Activated CD4-positive, alpha-beta memory T cell treated with anti-CD3 and anti-CD28 coated beads for 36 hours (primary cell): ENCODE measurements around the gene SMARCD3. TPM values are rescaled to one million over a fixed set of nuclear protein-coding genes. Genes with fewer than 3 reads are reported as not detected.

Source experiments
- CTCF ChIA-PET: fragments of 350-600 bp; sonication (Branson Sonifier 250); formaldehyde crosslinking; loops from one replicate; lab custom pipeline; 2021; ENCODE audit warnings: antibody characterized with exemption, inconsistent platforms; lab: Charles Lee
- POLR2A ChIA-PET: fragments of 350-600 bp; sonication (Branson Sonifier 250); formaldehyde crosslinking; loops from one replicate; lab custom pipeline; 2021; ENCODE audit warnings: antibody characterized with exemption; lab: Charles Lee
- DNase-seq: peaks from one replicate; pipeline ENCODE4 v3.0.0-alpha.2; 2020
- H3K27ac Mint-ChIP-seq: one replicate; pipeline ENCODE4 v1.8.0; 2021; ENCODE audit warnings: mixed read lengths
- H3K27me3 Mint-ChIP-seq: one replicate; pipeline ENCODE4 v1.8.0; 2021; ENCODE audit warnings: mixed read lengths
- H3K36me3 Mint-ChIP-seq: one replicate; pipeline ENCODE4 v1.8.0; 2021; ENCODE audit warnings: mixed read lengths
- H3K4me1 Mint-ChIP-seq: one replicate; pipeline ENCODE4 v1.8.0; 2021; ENCODE audit warnings: low read depth, mixed read lengths
- H3K4me3 Mint-ChIP-seq: one replicate; pipeline ENCODE4 v1.8.0; 2021; ENCODE audit warnings: mild to moderate bottlenecking, mixed read lengths
- H3K9me3 Mint-ChIP-seq: one replicate; pipeline ENCODE4 v1.8.0; 2021; ENCODE audit warnings: mixed read lengths
- intact Hi-C: fragments of 100-400 bp; cut with micrococcal nuclease; formaldehyde crosslinking; loops from one replicate; pipeline ENCODE4 v1.15.1; 2023
- total RNA-seq, 2 experiments: library from RNA; stranded (reverse); gene quantifications; one replicate each; pipeline ENCODE4 v1.2.3, GENCODE V29; 2021

Gene SMARCD3
- total RNA-seq, 2 experiments from 2014 or later, result 4.4 to 5.5 TPM

- Mint-ChIP-seq H3K4me3 (no peak overlapping the region), H3K27me3 (no peaks in the 10 kb centered on the region), H3K36me3 (peaks cover 32% of the 10 kb centered on the region), H3K9me3 (no peaks in the 10 kb centered on the region), H3K4me1 (peaks cover 8% of the 10 kb centered on the region), H3K27ac (no peak overlapping the region)
- no peak for DNase-seq
- ChIA-PET POLR2A (no interaction called here), CTCF (interaction anchor here (2.2 kb wide), 1 partner anchor 32 kb away, joined by 8 read pairs; no protein-coding TSS in a partner anchor)
- intact Hi-C loops, result no loop called here
Observed at GRCh38 chr7:151212626-151213025, 35.9 kb downstream of the SMARCD3 start.

GRCh38 chr7:151211155-151211772 lies 37.2 kb downstream of the SMARCD3 start:
- peaks cover 20% of the 10 kb centered on the region for H3K4me1 Mint-ChIP-seq
- intact Hi-C loops, result no loop called here
- H3K36me3 Mint-ChIP-seq, result peaks cover 29% of the 10 kb centered on the region
- no peaks in the 10 kb centered on the region for H3K27me3 Mint-ChIP-seq
- ChIA-PET POLR2A (interaction anchor here (0.6 to 0.9 kb wide), 2 partner anchors 30 to 66 kb away, joined by 3 read pairs; no protein-coding TSS in a partner anchor), CTCF (interaction anchor here (0.7 kb wide), 1 partner anchor 33 kb away, joined by 3 read pairs; no protein-coding TSS in a partner anchor)
- no peak for DNase-seq
- no peak overlapping the region for H3K4me3 Mint-ChIP-seq
- H3K27ac Mint-ChIP-seq, result no peak overlapping the region
- no peaks in the 10 kb centered on the region for H3K9me3 Mint-ChIP-seq

GRCh38 chr7:151210087-151210854 lies 38.2 kb downstream of the SMARCD3 start, which contains the start of gene H2BK1:
H2BK1 (minus strand) TSS chr7:151210488; CDS start chr7:151210318, 170 bp downstream.
- intact Hi-C loops, result no loop called here
- DNase-seq, result no peak
- Mint-ChIP-seq H3K4me1 (peaks cover 26% of the 10 kb centered on the region), H3K36me3 (peaks cover 21% of the 10 kb centered on the region), H3K27ac (no peak within 1 kb of the TSS), H3K27me3 (no peaks in the 10 kb centered on the region), H3K4me3 (no peak within 1 kb of the TSS), H3K9me3 (no peaks in the 10 kb centered on the region)
- CTCF ChIA-PET, result no interaction called here
- POLR2A ChIA-PET, result no interaction called here

- Mint-ChIP-seq H3K27ac (no peak overlapping the region), H3K36me3 (peaks cover 14% of the 10 kb centered on the region), H3K9me3 (no peaks in the 10 kb centered on the region), H3K27me3 (no peaks in the 10 kb centered on the region), H3K4me1 (peaks cover 26% of the 10 kb centered on the region), H3K4me3 (no peak overlapping the region)
- intact Hi-C loops, result no loop called here
- ChIA-PET CTCF (no interaction called here), POLR2A (no interaction called here)
- no peak for DNase-seq
Observed at GRCh38 chr7:151209588-151209987, 38.9 kb downstream of the SMARCD3 start.

- Mint-ChIP-seq H3K9me3 (no peaks in the 10 kb centered on the region), H3K27me3 (no peaks in the 10 kb centered on the region), H3K36me3 (peaks cover 6% of the 10 kb centered on the region), H3K4me1 (peaks cover 26% of the 10 kb centered on the region), H3K4me3 (no peak overlapping the region), H3K27ac (no peak overlapping the region)
- no peak for DNase-seq
- CTCF ChIA-PET, result interaction anchor here (0.8 to 1.0 kb wide), 2 partner anchors 36 to 142 kb away, joined by 3 to 4 read pairs; no protein-coding TSS in a partner anchor
- POLR2A ChIA-PET, result no interaction called here
- intact Hi-C loops, result no loop called here
Observed at GRCh38 chr7:151208253-151208862, 40.1 kb downstream of the SMARCD3 start.

GRCh38 chr7:151207804-151208203 lies 40.7 kb downstream of the SMARCD3 start:
- Mint-ChIP-seq H3K9me3 (no peaks in the 10 kb centered on the region), H3K4me3 (no peak overlapping the region), H3K4me1 (peaks cover 26% of the 10 kb centered on the region), H3K27me3 (no peaks in the 10 kb centered on the region), H3K27ac (no peak overlapping the region), H3K36me3 (no peaks in the 10 kb centered on the region)
- intact Hi-C loops, result loop anchor here (2.0 kb wide), 1 partner anchor 37 kb away; no protein-coding TSS in a partner anchor
- ChIA-PET CTCF (interaction anchor here (0.8 to 1.7 kb wide), 4 partner anchors 36 to 143 kb away, joined by 3 to 5 read pairs (median 4); no protein-coding TSS in a partner anchor), POLR2A (no interaction called here)
- no peak for DNase-seq

- no peaks in the 10 kb centered on the region for H3K36me3 Mint-ChIP-seq
- intact Hi-C loops, result loop anchor here (2.0 kb wide), 1 partner anchor 37 kb away; no protein-coding TSS in a partner anchor
- H3K4me3 Mint-ChIP-seq, result no peak overlapping the region
- peaks cover 26% of the 10 kb centered on the region for H3K4me1 Mint-ChIP-seq
- H3K27me3 Mint-ChIP-seq, result no peaks in the 10 kb centered on the region
- CTCF ChIA-PET, result interaction anchor here (0.8 to 1.7 kb wide), 5 partner anchors 35 to 143 kb away, joined by 3 to 5 read pairs (median 4); no protein-coding TSS in a partner anchor
- POLR2A ChIA-PET, result no interaction called here
- no peak for DNase-seq
- no peaks in the 10 kb centered on the region for H3K9me3 Mint-ChIP-seq
- no peak overlapping the region for H3K27ac Mint-ChIP-seq
Observed at GRCh38 chr7:151207315-151207714, 41.2 kb downstream of the SMARCD3 start.

- Mint-ChIP-seq H3K9me3 (no peaks in the 10 kb centered on the region), H3K4me1 (peaks cover 26% of the 10 kb centered on the region), H3K27ac (no peak overlapping the region), H3K36me3 (no peaks in the 10 kb centered on the region), H3K4me3 (no peak overlapping the region), H3K27me3 (no peaks in the 10 kb centered on the region)
- POLR2A ChIA-PET, result no interaction called here
- no peak for DNase-seq
- intact Hi-C loops, result loop anchor here (2.0 kb wide), 1 partner anchor 38 kb away; no protein-coding TSS in a partner anchor
- CTCF ChIA-PET, result interaction anchor here (1.0 to 1.7 kb wide), 4 partner anchors 35 to 105 kb away, joined by 3 to 5 read pairs (median 4); no protein-coding TSS in a partner anchor
Observed at GRCh38 chr7:151206914-151207313, 41.6 kb downstream of the SMARCD3 start.

- ChIA-PET POLR2A (no interaction called here), CTCF (interaction anchor here (0.7 kb wide), 1 partner anchor 34 kb away, joined by 3 read pairs; no protein-coding TSS in a partner anchor)
- Mint-ChIP-seq H3K27ac (no peak overlapping the region), H3K4me3 (no peak overlapping the region), H3K36me3 (no peaks in the 10 kb centered on the region), H3K4me1 (peaks cover 26% of the 10 kb centered on the region), H3K27me3 (no peaks in the 10 kb centered on the region), H3K9me3 (no peaks in the 10 kb centered on the region)
- no peak for DNase-seq
- intact Hi-C loops, result loop anchor here (2.0 kb wide), 1 partner anchor 39 kb away; no protein-coding TSS in a partner anchor
Observed at GRCh38 chr7:151205730-151206129, 42.8 kb downstream of the SMARCD3 start.

- CTCF ChIA-PET, result interaction anchor here (0.7 kb wide), 1 partner anchor 32 kb away, joined by 3 read pairs; no protein-coding TSS in a partner anchor
- Mint-ChIP-seq H3K4me1 (peaks cover 26% of the 10 kb centered on the region), H3K27me3 (no peaks in the 10 kb centered on the region), H3K27ac (no peak overlapping the region), H3K36me3 (no peaks in the 10 kb centered on the region), H3K4me3 (no peak overlapping the region), H3K9me3 (no peaks in the 10 kb centered on the region)
- intact Hi-C loops, result no loop called here
- DNase-seq, result no peak
- POLR2A ChIA-PET, result no interaction called here
Observed at GRCh38 chr7:151204383-151205032, 44.0 kb downstream of the SMARCD3 start.

GRCh38 chr7:151202836-151203235 lies 45.7 kb downstream of the SMARCD3 start:
- Mint-ChIP-seq H3K4me1 (peaks cover 20% of the 10 kb centered on the region), H3K27ac (no peak overlapping the region), H3K9me3 (no peaks in the 10 kb centered on the region), H3K4me3 (no peak overlapping the region), H3K27me3 (no peaks in the 10 kb centered on the region), H3K36me3 (no peaks in the 10 kb centered on the region)
- DNase-seq, result no peak
- intact Hi-C loops, result no loop called here
- ChIA-PET CTCF (interaction anchor here (0.6 kb wide), 1 partner anchor 40 kb away, joined by 3 read pairs; no protein-coding TSS in a partner anchor), POLR2A (no interaction called here)
